Measurements from ENCODE around the gene GORASP1. TPM values are rescaled to one million over a fixed set of nuclear protein-coding genes. Genes with fewer than 3 reads are reported as not detected.
A peak's percentile ranks its signal among the peaks of the same experiment; 100 is the strongest.

Gene GORASP1
- total RNA-seq, result 36.3 TPM

- DNase-seq, result peak; percentile 96
These were observed at the start of gene GORASP1, which contains the start of gene TTC21A for GRCh38 chr3:39107388-39108199. Gene GORASP1 (minus strand): TSS chr3:39107627. CDS start chr3:39107541, 86 bp downstream. Gene TTC21A (plus strand): TSS chr3:39107680. CDS start chr3:39107838, 158 bp downstream.

- DNase-seq, result no peak
These were observed 49.0 kb upstream of the GORASP1 start for GRCh38 chr3:39156421-39156820.

- DNase-seq, result no peak
These were observed 47.0 kb upstream of the GORASP1 start for GRCh38 chr3:39154280-39155021.

- DNase-seq, result no peak
These were observed 46.5 kb upstream of the GORASP1 start for GRCh38 chr3:39153977-39154279.

GRCh38 chr3:39150803-39151631 lies 43.6 kb upstream of the GORASP1 start:
- DNase-seq, result peak; percentile 80

GRCh38 chr3:39150148-39150802 lies 42.8 kb upstream of the GORASP1 start:
- no peak for DNase-seq

- DNase-seq, result no peak
These were observed 42.2 kb upstream of the GORASP1 start for GRCh38 chr3:39149498-39150147.

GRCh38 chr3:39149059-39149455 lies 41.6 kb upstream of the GORASP1 start:
- DNase-seq, result no peak

- DNase-seq, result peak; percentile 29
These were observed 41.1 kb upstream of the GORASP1 start for GRCh38 chr3:39148435-39149058.

- DNase-seq, result peak; percentile 43
These were observed 40.4 kb upstream of the GORASP1 start for GRCh38 chr3:39147711-39148434.

GRCh38 chr3:39146611-39147591 lies 39.5 kb upstream of the GORASP1 start:
- peak; percentile 77 for DNase-seq

GRCh38 chr3:39146083-39146501 lies 38.7 kb upstream of the GORASP1 start:
- no peak for DNase-seq

GRCh38 chr3:39144748-39145380 lies 37.4 kb upstream of the GORASP1 start:
- DNase-seq, result no peak

GRCh38 chr3:39144095-39144747 lies 36.8 kb upstream of the GORASP1 start:
- DNase-seq, result no peak

GRCh38 chr3:39143051-39143885 lies 35.8 kb upstream of the GORASP1 start:
- no peak for DNase-seq

- DNase-seq, result peak; percentile 41
These were observed 34.6 kb upstream of the GORASP1 start for GRCh38 chr3:39142067-39142466.
